ENCODE measurements around the gene NDUFS8. TPM values are rescaled to one million over a fixed set of nuclear protein-coding genes. Genes with fewer than 3 reads are reported as not detected.

The NDUFS8 gene
- total RNA-seq, 2 experiments from 2014 or later: 134 to 140 TPM

- Mint-ChIP-seq H3K4me3 (no peak overlapping the region), H3K4me1 (ENCODE audit: low read depth) (peaks cover 5% of the 10 kb centered on the region), H3K36me3 (peaks cover 16% of the 10 kb centered on the region), H3K27me3 (no peaks in the 10 kb centered on the region), H3K27ac (no peak overlapping the region), H3K9me3 (no peaks in the 10 kb centered on the region)
- intact Hi-C loops (cut with micrococcal nuclease): no loop called here
- POLR2A ChIA-PET: no interaction called here
- CTCF ChIA-PET: interaction anchor here (1.2 kb wide), 1 partner anchor 166 kb away, joined by 3 read pairs; no protein-coding TSS in a partner anchor
- DNase-seq: no peak
Observed at GRCh38 chr11:68043349-68044144, 13.1 kb downstream of the NDUFS8 start.

GRCh38 chr11:68044145-68044813 is 13.8 kb downstream of the NDUFS8 start:
- ChIA-PET CTCF (no interaction called here), POLR2A (no interaction called here)
- intact Hi-C loops (cut with micrococcal nuclease): no loop called here
- DNase-seq: no peak
- Mint-ChIP-seq H3K27me3 (no peaks in the 10 kb centered on the region), H3K9me3 (no peaks in the 10 kb centered on the region), H3K27ac (no peak overlapping the region), H3K4me3 (no peak overlapping the region), H3K4me1 (ENCODE audit: low read depth) (peaks cover 5% of the 10 kb centered on the region), H3K36me3 (peaks cover 16% of the 10 kb centered on the region)

DNA sequence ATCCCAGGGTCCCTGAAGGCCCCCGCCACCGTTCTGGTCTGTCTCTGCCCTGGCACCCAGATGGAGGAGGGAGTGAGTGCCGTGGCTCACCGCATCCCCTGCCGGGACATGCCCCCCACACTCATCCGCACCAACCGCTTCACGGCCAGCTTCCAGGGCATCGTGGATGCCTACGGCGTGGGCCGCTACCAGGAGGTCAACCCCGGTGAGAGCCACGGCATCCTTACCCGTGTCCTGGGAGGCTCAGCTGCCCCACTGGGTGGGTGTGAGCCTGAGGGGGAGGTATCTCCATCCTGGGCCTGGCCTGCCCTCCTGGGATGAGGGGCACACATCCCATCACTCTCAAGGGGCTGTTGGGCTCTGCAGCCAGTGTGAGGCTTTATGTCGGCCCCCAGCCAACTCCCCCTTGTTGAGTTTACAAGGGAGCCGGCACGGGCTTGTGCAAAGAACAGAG is 14.4 kb downstream of the NDUFS8 start:
- ChIA-PET POLR2A (no interaction called here), CTCF (no interaction called here)
- no peaks in the 10 kb centered on the region for H3K27me3 Mint-ChIP-seq
- no peaks in the 10 kb centered on the region for H3K9me3 Mint-ChIP-seq
- H3K27ac Mint-ChIP-seq: no peak overlapping the region
- H3K36me3 Mint-ChIP-seq: peaks cover 15% of the 10 kb centered on the region
- intact Hi-C loops (cut with micrococcal nuclease): no loop called here
- DNase-seq: no peak
- H3K4me1 Mint-ChIP-seq (ENCODE audit: low read depth): peaks cover 5% of the 10 kb centered on the region
- H3K4me3 Mint-ChIP-seq: no peak overlapping the region

- Mint-ChIP-seq H3K9me3 (no peaks in the 10 kb centered on the region), H3K36me3 (peaks cover 25% of the 10 kb centered on the region), H3K27ac (no peak overlapping the region), H3K4me3 (no peak overlapping the region), H3K27me3 (no peaks in the 10 kb centered on the region), H3K4me1 (ENCODE audit: low read depth) (no peaks in the 10 kb centered on the region)
- DNase-seq: no peak
- intact Hi-C loops (cut with micrococcal nuclease): no loop called here
- ChIA-PET CTCF (no interaction called here), POLR2A (no interaction called here)
Observed at GRCh38 chr11:68047437-68048290, 17.2 kb downstream of the NDUFS8 start.

- CTCF ChIA-PET: no interaction called here
- no peak overlapping the region for H3K4me3 Mint-ChIP-seq
- H3K4me1 Mint-ChIP-seq (ENCODE audit: low read depth): no peaks in the 10 kb centered on the region
- H3K9me3 Mint-ChIP-seq: no peaks in the 10 kb centered on the region
- peaks cover 25% of the 10 kb centered on the region for H3K36me3 Mint-ChIP-seq
- no peaks in the 10 kb centered on the region for H3K27me3 Mint-ChIP-seq
- POLR2A ChIA-PET: no interaction called here
- H3K27ac Mint-ChIP-seq: no peak overlapping the region
- DNase-seq: no peak
- intact Hi-C loops (cut with micrococcal nuclease): no loop called here
Observed at GRCh38 chr11:68048681-68049508, 18.4 kb downstream of the NDUFS8 start.

DNA sequence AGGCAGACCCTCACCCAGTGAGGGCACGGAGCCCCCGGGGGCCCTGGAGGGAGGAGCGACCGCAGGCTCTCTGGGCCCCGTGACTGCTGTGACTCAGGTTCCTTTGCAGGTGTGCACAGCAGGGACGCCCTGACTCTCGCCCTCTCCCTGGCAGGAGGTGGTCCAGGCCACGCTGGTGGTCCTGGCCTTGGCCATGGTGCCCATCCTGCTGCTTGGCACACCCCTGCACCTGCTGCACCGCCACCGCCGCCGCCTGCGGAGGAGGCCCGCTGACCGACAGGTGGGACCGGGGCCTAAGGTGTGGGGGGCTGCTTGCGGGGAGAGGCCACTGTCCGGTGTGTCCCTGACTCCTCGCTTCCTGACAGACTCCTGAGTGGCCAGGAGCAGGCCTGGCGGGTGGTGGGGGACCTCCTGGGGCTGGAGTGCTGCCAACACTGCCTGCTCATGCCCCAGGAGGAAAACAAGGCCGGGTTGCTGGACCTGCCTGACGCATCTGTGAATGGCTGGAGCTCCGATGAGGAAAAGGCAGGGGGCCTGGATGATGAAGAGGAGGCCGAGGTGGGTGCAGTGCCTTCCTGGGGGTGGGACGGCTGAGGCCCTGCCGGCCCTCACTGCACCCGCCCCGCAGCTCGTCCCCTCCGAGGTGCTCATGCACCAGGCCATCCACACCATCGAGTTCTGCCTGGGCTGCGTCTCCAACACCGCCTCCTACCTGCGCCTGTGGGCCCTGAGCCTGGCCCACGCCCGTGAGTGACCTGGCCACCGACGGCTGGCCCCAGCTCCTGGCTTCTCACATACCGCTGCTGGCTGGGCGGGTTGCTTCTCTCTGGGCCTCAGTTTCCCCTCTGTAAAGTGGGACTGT is 19.3 kb downstream of the NDUFS8 start:
- no peak overlapping the region for H3K4me3 Mint-ChIP-seq
- POLR2A ChIA-PET: interaction anchor here (0.6 kb wide), 1 partner anchor 15 kb away, joined by 3 read pairs; no protein-coding TSS in a partner anchor
- H3K36me3 Mint-ChIP-seq: peaks cover 21% of the 10 kb centered on the region
- no peak overlapping the region for H3K27ac Mint-ChIP-seq
- no peaks in the 10 kb centered on the region for H3K4me1 Mint-ChIP-seq (ENCODE audit: low read depth)
- no peaks in the 10 kb centered on the region for H3K9me3 Mint-ChIP-seq
- CTCF ChIA-PET: no interaction called here
- H3K27me3 Mint-ChIP-seq: no peaks in the 10 kb centered on the region
- DNase-seq: no peak
- intact Hi-C loops (cut with micrococcal nuclease): no loop called here

DNA sequence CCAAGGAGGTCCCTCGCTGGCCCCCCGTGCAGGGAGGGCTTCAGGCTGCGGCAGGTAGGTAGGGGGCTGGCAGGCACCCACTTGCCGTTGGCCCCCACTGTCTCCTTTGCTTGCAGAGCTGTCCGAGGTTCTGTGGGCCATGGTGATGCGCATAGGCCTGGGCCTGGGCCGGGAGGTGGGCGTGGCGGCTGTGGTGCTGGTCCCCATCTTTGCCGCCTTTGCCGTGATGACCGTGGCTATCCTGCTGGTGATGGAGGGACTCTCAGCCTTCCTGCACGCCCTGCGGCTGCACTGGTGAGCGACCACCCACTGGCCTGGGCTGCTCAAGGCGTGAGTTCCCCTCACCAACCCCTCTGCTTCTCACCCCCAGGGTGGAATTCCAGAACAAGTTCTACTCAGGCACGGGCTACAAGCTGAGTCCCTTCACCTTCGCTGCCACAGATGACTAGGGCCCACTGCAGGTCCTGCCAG is 19.9 kb downstream of the NDUFS8 start:
- no peak overlapping the region for H3K4me3 Mint-ChIP-seq
- no peak for DNase-seq
- ChIA-PET POLR2A (interaction anchor here (0.6 kb wide), 1 partner anchor 14 kb away, joined by 3 read pairs; no protein-coding TSS in a partner anchor), CTCF (no interaction called here)
- no peaks in the 10 kb centered on the region for H3K4me1 Mint-ChIP-seq (ENCODE audit: low read depth)
- peaks cover 21% of the 10 kb centered on the region for H3K36me3 Mint-ChIP-seq
- no peaks in the 10 kb centered on the region for H3K27me3 Mint-ChIP-seq
- intact Hi-C loops (cut with micrococcal nuclease): no loop called here
- H3K9me3 Mint-ChIP-seq: no peaks in the 10 kb centered on the region
- no peak overlapping the region for H3K27ac Mint-ChIP-seq

GRCh38 chr11:68051191-68052136 is 21.0 kb downstream of the NDUFS8 start:
- no peak for DNase-seq
- Mint-ChIP-seq H3K27ac (no peak overlapping the region), H3K27me3 (no peaks in the 10 kb centered on the region), H3K4me1 (ENCODE audit: low read depth) (no peaks in the 10 kb centered on the region), H3K4me3 (no peak overlapping the region), H3K9me3 (no peaks in the 10 kb centered on the region), H3K36me3 (peaks cover 19% of the 10 kb centered on the region)
- ChIA-PET POLR2A (interaction anchor here (1.3 kb wide), 1 partner anchor 11 kb away, joined by 3 read pairs; no protein-coding TSS in a partner anchor), CTCF (no interaction called here)
- intact Hi-C loops (cut with micrococcal nuclease): no loop called here

GRCh38 chr11:68052137-68052873 is 21.8 kb downstream of the NDUFS8 start:
- ChIA-PET CTCF (no interaction called here), POLR2A (interaction anchor here (1.3 kb wide), 1 partner anchor 12 kb away, joined by 3 read pairs; no protein-coding TSS in a partner anchor)
- Mint-ChIP-seq H3K4me1 (ENCODE audit: low read depth) (no peaks in the 10 kb centered on the region), H3K9me3 (no peaks in the 10 kb centered on the region), H3K27me3 (no peaks in the 10 kb centered on the region), H3K4me3 (no peak overlapping the region), H3K36me3 (peaks cover 17% of the 10 kb centered on the region), H3K27ac (no peak overlapping the region)
- intact Hi-C loops (cut with micrococcal nuclease): no loop called here
- DNase-seq: no peak

GRCh38 chr11:68053117-68053516 is 22.6 kb downstream of the NDUFS8 start:
- intact Hi-C loops (cut with micrococcal nuclease): no loop called here
- H3K4me3 Mint-ChIP-seq: no peak overlapping the region
- CTCF ChIA-PET: no interaction called here
- no peaks in the 10 kb centered on the region for H3K27me3 Mint-ChIP-seq
- peaks cover 15% of the 10 kb centered on the region for H3K36me3 Mint-ChIP-seq
- POLR2A ChIA-PET: no interaction called here
- H3K27ac Mint-ChIP-seq: no peak overlapping the region
- DNase-seq: no peak
- no peaks in the 10 kb centered on the region for H3K9me3 Mint-ChIP-seq
- H3K4me1 Mint-ChIP-seq (ENCODE audit: low read depth): no peaks in the 10 kb centered on the region
